Osteoblast (primary cell): ENCODE results near the gene CIB2. TPM values are rescaled to one million over a fixed set of nuclear protein-coding genes. Genes with fewer than 3 reads are reported as not detected.

Experiments
- DNase-seq: peaks from one replicate; pipeline ENCODE4 v3.0.0; 2011; ENCODE audit warnings: low spot score, mixed read lengths; ENCODE audit not compliant: insufficient read length; ENCODE audit errors: missing footprints
- H2AFZ ChIP-seq: 2 replicates; pipeline ENCODE4 v1.6.0; 2011; ENCODE audit warnings: mild to moderate bottlenecking, low read length
- H3K27ac ChIP-seq: 2 replicates; pipeline ENCODE4 v1.5.1; 2011; ENCODE audit warnings: mild to moderate bottlenecking, low read depth, low read length, moderate library complexity
- H3K27me3 ChIP-seq: 2 replicates; pipeline ENCODE4 v1.6.0; 2012; ENCODE audit warnings: mild to moderate bottlenecking, control low read depth, inconsistent platforms, low read length, moderate library complexity; ENCODE audit not compliant: insufficient read depth
- H3K36me3 ChIP-seq: 2 replicates; pipeline ENCODE4 v1.5.1; 2011; ENCODE audit warnings: mild to moderate bottlenecking, low read length, control low read depth, moderate library complexity; ENCODE audit not compliant: insufficient read depth
- H3K4me1 ChIP-seq: 2 replicates; pipeline ENCODE4 v1.5.1; 2011; ENCODE audit warnings: mild to moderate bottlenecking, low read length, control low read depth, moderate library complexity; ENCODE audit not compliant: insufficient read depth
- H3K4me2 ChIP-seq: 2 replicates; pipeline ENCODE4 v1.6.0; 2011; ENCODE audit warnings: mild to moderate bottlenecking, low read length; ENCODE audit not compliant: insufficient read depth
- H3K4me3 ChIP-seq: fragments of 200-600 bp; sonication (generic); 3 replicates; pipeline ENCODE4 v1.5.1; 2012; ENCODE audit warnings: mild to moderate bottlenecking, low read length, inconsistent platforms; ENCODE audit not compliant: insufficient read depth
- H3K79me2 ChIP-seq: 2 replicates; pipeline ENCODE4 v1.6.0; 2012; ENCODE audit warnings: mild to moderate bottlenecking, low read length, control low read depth, inconsistent platforms; ENCODE audit not compliant: insufficient read depth
- H3K9me3 ChIP-seq: 2 replicates; pipeline ENCODE4 v1.5.1; 2011; ENCODE audit warnings: low read depth, low read length, control low read depth
- H4K20me1 ChIP-seq: 2 replicates; pipeline ENCODE4 v1.6.0; 2012; ENCODE audit warnings: mild to moderate bottlenecking, low read length, control low read depth; ENCODE audit not compliant: insufficient read depth
- total RNA-seq: library from RNA; depleted of rRNA; stranded (reverse); fragments of >200 nt; gene quantifications from 2 replicates; pipeline ENCODE4 v1.2.3, GENCODE V29; 2012
- TF ChIP-seq, protein P1 (sequence below): IDR thresholded peaks from 2 replicates; pipeline ENCODE4 v1.5.1; 2011; ENCODE audit warnings: mild to moderate bottlenecking, low read depth, low read length, moderate library complexity; ENCODE audit errors: extremely low read depth

The CIB2 gene
- 1.5 and 2.2 TPM in 2 replicates for total RNA-seq

- peak; percentile 99 for DNase-seq
- Histone ChIP-seq H3K4me2 (peak within 1 kb of the TSS; percentile 94), H3K9me3 (no peaks in the 10 kb centered on the region), H3K79me2 (no peaks in the 10 kb centered on the region), H3K27me3 (no peaks in the 10 kb centered on the region), H3K36me3 (no peaks in the 10 kb centered on the region), H4K20me1 (no peaks in the 10 kb centered on the region), H3K4me3 (peak within 1 kb of the TSS; percentile 82), H2AFZ (peak within 1 kb of the TSS; percentile 94), H3K4me1 (peaks cover 5% of the 10 kb centered on the region), H3K27ac (peak within 1 kb of the TSS; percentile 58)
- TF ChIP-seq, protein P1, sequence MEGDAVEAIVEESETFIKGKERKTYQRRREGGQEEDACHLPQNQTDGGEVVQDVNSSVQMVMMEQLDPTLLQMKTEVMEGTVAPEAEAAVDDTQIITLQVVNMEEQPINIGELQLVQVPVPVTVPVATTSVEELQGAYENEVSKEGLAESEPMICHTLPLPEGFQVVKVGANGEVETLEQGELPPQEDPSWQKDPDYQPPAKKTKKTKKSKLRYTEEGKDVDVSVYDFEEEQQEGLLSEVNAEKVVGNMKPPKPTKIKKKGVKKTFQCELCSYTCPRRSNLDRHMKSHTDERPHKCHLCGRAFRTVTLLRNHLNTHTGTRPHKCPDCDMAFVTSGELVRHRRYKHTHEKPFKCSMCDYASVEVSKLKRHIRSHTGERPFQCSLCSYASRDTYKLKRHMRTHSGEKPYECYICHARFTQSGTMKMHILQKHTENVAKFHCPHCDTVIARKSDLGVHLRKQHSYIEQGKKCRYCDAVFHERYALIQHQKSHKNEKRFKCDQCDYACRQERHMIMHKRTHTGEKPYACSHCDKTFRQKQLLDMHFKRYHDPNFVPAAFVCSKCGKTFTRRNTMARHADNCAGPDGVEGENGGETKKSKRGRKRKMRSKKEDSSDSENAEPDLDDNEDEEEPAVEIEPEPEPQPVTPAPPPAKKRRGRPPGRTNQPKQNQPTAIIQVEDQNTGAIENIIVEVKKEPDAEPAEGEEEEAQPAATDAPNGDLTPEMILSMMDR = peak; percentile 37
Observed at GRCh38 chr15:78131295-78132061, at the start of gene CIB2. CIB2 (minus strand) TSS chr15:78131445; CDS start chr15:78131215, 230 bp downstream.

GRCh38 chr15:78179906-78180305, 48.7 kb upstream of the CIB2 start:
- Histone ChIP-seq H3K4me1 (no peaks in the 10 kb centered on the region), H4K20me1 (no peaks in the 10 kb centered on the region), H3K27me3 (peaks cover 5% of the 10 kb centered on the region), H2AFZ (no peak overlapping the region), H3K27ac (no peak overlapping the region), H3K79me2 (no peaks in the 10 kb centered on the region), H3K4me2 (no peak overlapping the region), H3K9me3 (no peaks in the 10 kb centered on the region), H3K4me3 (no peak overlapping the region), H3K36me3 (no peaks in the 10 kb centered on the region)
- no peak for DNase-seq
- TF ChIP-seq, protein P1 = no peak

- TF ChIP-seq, protein P1 = no peak
- no peak overlapping the region for H3K4me3 ChIP-seq
- no peaks in the 10 kb centered on the region for H3K79me2 ChIP-seq
- no peak overlapping the region for H2AFZ ChIP-seq
- no peaks in the 10 kb centered on the region for H3K4me1 ChIP-seq
- no peaks in the 10 kb centered on the region for H3K27me3 ChIP-seq
- H3K4me2 ChIP-seq = no peak overlapping the region
- no peak overlapping the region for H3K27ac ChIP-seq
- H3K36me3 ChIP-seq = no peaks in the 10 kb centered on the region
- DNase-seq = no peak
- no peaks in the 10 kb centered on the region for H4K20me1 ChIP-seq
- no peaks in the 10 kb centered on the region for H3K9me3 ChIP-seq
Observed at GRCh38 chr15:78179286-78179840, 48.1 kb upstream of the CIB2 start.

DNA sequence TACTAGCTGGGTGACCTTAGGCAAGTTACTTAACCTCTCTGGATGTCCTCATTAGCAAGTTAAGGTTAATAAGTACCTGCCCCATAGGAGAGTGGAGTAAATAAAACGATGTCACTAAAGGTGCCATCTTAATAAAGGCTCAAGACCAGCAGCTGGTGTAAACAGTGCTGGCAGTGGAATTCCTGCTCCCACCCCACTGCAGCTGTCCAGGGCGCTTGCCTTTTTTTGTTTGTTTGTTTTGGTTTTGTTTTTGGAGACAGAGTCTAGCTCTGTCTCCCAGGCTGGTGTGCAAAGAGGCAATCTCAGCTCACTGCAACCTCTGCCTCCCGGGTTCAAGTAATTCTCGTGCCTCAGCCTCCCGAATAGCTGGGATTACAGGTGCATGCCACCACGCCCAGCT, 46.8 kb upstream of the CIB2 start:
- no peaks in the 10 kb centered on the region for H3K4me1 ChIP-seq
- no peaks in the 10 kb centered on the region for H3K9me3 ChIP-seq
- no peak overlapping the region for H3K4me2 ChIP-seq
- no peaks in the 10 kb centered on the region for H3K79me2 ChIP-seq
- H3K27me3 ChIP-seq = no peaks in the 10 kb centered on the region
- no peak for DNase-seq
- H3K36me3 ChIP-seq = no peaks in the 10 kb centered on the region
- no peak overlapping the region for H3K4me3 ChIP-seq
- H4K20me1 ChIP-seq = no peaks in the 10 kb centered on the region
- TF ChIP-seq, protein P1 = no peak
- no peak overlapping the region for H3K27ac ChIP-seq
- no peak overlapping the region for H2AFZ ChIP-seq
